GM21515 (cell line): ENCODE data around the gene RPA1.

Source experiments
- ATAC-seq: cut with Tn5 transposase; IDR thresholded peaks from one replicate; pipeline ENCODE4 v1.9.1; 2021; ENCODE audit not compliant: unreplicated experiment

RPA1 gene

DNA sequence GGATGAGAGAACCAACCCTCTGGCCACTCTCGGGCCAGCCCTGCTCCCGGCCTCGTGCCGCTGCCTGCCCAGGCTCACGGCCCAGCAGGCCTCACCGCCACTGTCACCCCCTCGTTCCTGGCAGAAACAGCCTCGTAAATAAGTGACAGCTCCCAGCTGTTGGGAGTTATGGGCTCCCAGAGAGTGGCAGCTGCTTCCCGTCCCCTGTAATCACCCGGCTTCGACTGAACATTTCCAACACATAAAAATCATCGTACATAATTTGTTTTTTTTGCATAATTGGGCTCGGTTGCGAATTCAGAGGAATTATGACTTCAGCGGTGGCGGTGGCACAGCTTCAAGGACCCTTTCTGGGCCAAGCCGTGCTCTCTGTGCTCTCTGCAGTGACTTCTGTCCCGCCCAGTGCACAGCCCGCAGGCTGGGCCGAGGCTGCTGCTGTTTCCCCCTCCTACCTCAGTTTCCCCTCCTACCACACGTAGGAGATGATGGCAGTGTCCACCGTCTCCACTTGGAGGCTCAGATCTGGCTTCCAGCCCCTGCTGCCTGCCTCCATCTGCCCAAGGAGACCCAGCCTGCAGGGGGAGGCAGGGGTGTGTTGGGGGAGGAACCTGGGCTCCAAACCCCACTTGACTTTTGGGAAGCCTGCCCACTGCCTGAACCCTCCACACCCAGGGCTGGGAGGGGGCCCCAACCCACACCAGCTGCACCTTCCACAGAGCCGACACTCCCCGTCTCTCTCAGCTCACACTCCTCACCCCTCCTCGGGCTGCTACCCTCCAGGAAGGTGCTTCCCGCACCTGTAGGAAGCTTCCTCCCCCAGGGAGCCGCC lies 110.4 kb downstream of the RPA1 start:
- no peak for ATAC-seq

DNA sequence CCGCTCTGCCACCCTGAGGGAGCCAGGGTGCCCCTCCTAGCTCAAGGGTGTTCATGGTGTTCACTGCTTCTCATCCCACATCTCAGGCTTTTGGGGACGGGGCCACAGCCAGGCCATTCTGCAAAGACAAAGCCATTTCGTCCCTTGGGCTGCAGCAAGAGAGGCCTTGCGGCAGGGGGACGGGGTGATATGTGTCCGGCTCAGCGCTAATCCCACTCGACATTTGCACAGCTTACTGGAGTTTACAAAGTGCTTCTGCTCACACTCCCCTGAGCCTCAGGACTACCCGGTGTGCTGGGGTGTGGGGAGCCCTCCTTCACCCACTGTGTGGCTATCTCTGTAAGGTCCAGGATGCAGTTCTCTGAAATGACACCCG lies 111.0 kb downstream of the RPA1 start:
- no peak for ATAC-seq

DNA sequence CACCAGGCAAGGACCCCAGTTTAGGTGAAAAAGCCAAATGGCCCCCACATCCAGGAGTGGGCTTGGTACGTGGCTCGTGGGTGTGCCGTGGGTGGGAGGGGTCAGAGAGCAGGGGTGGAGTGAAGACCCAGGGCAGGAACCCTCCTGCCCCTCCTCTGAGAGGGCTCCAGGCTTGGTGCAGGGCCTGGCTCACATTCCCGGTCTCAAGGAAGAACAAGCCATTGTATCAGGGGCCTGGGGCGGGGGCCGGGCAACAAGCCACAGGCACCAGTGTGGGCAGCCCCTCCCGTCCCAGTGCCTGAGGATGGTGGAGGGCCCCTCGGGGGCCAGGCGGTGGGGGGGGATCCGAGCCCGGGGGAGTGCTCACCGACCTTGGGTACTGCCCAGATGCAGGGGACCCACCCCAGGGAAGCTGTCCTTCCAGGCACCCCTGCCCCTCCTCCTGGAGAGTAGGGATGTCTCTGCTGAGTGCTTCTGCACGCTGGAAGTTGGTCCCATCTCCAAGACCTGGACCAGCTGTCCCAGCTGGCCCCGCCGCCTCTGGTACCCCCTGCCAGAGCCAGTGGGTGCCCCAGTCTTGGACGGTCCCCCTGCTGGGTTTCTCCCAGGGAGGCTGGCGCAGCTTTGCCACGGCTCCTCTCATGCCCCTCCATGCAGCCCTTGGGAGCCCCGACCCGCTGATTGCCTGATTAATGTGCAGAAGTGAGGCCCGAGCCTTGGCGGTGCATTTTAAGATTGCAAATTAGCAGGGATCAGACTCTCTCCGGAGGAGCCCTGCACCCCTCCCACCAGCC lies 111.7 kb downstream of the RPA1 start:
- ATAC-seq = no peak

DNA sequence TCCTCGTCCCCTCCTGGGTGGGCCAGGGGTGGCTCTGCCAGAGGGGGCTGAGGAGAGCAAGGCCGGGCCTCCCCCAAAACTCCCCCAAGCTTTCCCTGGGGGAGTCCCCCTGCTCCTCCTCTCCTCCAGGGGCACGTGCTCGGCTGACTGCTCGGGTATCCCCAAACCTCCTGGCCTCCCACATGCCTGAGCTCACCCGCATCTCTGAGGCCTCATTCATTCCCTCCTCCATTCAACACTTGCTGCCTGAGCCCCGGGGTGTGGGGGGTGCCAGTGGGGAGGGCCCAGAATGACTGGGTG lies 112.2 kb downstream of the RPA1 start:
- no peak for ATAC-seq

DNA sequence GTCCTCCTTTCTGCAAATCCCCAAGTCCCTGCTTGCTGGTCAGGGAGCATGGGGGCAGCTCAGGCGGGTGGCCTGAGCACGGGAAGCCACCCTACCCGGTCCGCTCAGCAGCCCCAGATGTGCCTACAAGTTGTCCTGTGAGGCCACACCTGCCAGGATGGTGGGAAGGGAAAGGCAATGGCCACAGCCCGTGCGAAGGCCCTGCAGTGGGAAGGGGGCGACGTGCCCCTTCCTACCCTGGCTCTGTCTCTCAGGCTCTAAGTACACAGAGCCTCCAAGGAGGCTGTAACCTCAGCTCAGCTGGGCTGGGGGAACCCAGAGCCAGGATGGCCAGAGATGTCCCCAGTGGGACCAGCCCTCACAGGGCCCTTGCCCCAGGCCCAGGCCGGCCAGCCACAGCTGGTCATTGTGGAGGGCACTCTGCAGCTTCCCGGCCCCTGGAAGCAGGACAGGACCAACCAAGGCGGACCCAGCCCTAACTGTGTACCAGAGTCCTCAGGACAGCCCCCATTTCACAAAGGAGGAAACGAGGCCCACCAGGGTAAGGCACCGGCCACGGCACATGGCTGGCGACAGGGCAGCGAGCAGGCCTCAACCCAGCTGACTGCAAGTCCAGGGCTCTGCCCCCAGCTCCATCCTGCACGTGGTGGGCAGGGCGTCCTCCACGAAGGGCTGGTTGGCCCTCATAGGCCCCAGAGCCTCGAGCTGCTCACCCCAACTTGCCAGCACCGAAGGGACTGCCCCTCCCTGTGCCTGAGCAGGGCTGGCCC lies 113.0 kb downstream of the RPA1 start:
- no peak for ATAC-seq

DNA sequence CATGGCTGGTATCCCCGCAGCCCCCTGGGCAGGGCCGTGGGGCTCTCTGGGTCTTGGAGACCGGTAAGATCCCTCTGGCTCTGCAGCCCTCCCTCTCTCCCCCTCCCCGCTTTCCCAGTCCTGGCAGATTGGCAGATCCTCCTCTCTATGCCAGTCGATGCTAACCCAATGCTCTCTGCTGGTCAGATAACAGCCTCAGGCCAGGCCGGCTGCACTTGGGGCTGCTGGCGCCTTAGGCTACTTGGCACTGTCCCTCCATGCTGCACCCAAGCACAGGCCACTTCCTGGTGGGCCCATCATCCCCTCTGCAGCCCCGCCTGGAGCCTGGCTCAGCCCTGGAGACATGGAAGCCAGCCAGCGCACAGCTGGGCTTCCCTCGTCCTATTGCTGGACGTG lies 113.6 kb downstream of the RPA1 start:
- ATAC-seq = no peak

DNA sequence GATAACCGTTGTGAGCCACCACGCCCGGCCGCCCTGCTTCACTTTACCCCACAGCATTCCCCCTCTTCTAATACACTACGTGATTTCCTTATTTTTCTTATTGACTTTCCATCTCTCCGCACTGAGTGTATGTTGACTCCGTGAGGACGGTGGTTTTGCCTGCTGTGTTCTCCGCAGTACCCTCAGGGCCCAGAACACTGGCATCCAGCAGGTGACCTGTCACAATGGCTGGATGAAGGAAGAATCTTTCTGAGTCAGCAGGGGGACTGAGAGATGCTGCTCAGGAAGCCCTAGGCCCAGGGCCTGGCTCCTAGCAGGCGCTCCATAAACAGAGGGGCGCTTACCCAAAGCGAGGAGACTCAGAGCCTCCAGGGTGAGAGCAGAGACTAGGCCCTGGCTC lies 115.8 kb downstream of the RPA1 start:
- no peak for ATAC-seq

DNA sequence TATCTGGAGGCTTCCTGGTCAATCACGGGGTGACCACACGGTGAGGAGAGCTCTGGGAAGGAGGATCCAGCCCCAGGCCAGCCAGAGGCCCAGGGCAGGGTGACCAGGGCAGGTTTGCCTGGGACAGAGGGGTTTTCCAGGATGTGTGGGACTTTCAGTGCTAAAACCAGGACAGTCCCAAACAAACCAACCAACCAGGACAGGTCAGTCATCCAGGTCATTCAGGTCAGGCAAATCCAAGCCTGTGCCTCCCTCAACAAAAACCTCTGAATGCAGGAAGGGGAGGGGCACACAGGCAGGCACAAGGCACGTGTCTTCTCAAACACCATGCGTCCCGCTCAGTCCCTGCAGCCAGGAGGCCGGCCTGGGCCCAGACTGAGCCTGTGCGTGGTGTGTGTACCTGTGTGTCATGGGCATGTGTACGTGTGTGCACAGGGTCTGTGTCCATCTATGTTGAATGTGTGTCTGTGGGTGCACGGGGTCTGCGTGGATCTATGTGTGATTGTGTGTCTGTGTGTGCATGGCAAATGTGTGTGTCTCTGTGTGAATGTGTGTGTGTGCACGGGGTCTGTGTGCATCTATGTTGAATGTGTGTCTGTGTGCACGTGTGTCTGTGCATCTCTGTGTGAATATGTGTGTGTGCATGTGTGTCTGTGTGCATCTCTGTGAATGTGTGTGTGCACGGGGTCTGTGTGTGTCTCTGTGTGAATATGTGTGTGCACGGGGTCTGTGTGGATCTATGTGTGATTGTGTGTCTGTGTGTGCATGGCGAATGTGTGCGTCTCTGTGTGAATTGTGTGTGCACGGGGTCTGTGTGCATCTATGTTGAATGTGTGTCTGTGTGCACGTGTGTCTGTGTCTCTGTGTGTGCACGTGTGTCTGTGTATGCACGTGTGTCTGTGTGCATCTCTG lies 116.5 kb downstream of the RPA1 start:
- no peak for ATAC-seq

DNA sequence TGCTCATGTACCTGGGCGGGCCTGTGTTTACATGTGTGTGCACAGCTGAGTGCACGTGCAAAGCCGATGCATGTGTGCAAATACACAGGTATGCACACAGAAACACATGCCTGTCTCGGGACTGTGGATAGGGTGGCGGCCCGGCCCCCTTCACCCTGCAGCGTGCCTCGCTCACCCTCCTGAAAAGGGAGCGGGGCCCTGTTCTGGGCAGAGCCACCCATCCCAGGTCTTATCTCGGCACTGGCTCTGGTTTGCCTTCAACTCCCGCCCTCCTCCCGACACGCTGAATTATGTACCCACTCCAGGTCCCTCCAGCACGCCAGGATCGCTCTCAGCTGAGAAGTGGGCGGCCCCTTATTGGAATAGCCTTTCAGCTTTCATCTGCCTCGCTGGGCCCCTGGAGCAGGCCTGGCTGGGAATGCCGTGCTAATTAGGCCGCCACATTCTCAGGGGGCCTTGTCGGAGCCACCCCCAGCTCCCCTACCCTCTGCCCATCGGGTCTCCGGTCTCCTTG lies 117.5 kb downstream of the RPA1 start:
- no peak for ATAC-seq

DNA sequence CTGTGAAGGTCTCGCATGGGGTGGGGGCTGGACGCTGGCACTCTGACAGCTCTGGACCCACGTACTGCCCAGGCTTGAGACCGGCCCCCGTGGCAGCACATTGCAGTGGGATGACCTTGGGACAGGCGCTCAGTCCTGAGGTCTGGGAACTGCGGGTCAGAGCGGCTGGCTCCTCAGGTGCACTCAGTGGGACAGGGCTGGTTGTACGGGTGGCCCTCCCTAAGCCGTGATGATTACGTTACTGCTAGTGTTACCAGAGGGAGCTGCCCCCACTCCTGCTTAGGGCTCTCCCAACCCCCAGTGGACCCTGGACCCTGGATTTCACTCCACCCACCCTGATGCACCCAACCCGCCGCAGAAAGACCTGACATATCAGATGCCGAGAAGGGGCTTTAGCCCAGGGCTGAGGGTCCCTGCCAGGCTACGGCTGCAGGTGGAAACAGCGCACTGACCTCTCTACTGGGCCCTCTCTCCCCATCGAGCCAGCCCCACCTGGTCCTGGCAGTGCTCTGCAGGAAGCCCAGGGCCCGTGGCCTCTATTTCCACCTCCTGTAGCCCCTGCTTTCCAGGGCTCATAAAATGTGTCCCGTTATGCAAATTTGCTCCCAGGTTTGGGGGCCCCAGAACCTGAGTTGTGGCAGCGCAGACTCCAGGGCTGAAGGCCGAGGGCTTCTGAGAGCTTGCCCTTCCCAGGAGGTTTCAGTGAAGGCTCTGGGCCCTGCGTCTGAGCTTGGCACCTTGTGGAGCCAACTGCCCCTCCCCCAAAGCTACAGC lies 118.1 kb downstream of the RPA1 start:
- ATAC-seq = no peak

DNA sequence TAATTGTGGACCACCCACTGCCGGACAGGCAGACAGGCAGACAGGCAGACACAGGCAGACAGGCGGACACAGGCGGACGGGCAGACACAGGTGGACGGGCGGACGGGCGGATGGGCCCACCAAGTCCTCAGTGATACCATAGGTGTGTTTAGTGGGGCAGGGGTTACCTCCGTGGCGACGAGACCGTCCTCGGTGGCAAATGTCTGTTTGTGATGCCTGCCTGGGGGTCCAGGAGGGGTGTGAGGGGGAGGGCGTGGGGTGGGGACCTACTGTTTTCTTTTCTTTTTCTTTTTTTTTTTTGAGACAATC lies 118.7 kb downstream of the RPA1 start:
- no peak for ATAC-seq
